HepG2 (cell line): ENCODE data around the gene TSEN34. TPM values are rescaled to one million over a fixed set of nuclear protein-coding genes. Genes with fewer than 3 reads are reported as not detected.

Source experiments
- ATAC-seq: fragments of 200-7000 bp; cut with Tn5 transposase; 3 replicates; pipeline ENCODE4 v1.9.1; 2020; ENCODE audit warnings: mild to moderate bottlenecking, moderate library complexity
- BruUV-seq: library from RNA; stranded (reverse); fragments of 400-500 nt; replicated peaks from 2 replicates; lab custom pipeline; 2021; lab: Mats Ljungman, UMichigan
- CTCF ChIA-PET: fragments of 300-600 bp; formaldehyde crosslinking; extraction: SDS; loops from one replicate; lab custom pipeline; 2021; ENCODE audit warnings: low total read pairs, inconsistent platforms, low intra/inter-chr PET ratio; lab: Yijun Ruan, JAX
- POLR2A ChIA-PET: fragments of 350-600 bp; sonication (Branson Sonifier 250); formaldehyde crosslinking; loops from one replicate; lab custom pipeline; 2020; ENCODE audit warnings: antibody characterized with exemption, inconsistent platforms; lab: Yijun Ruan, JAX
- DNase-seq: peaks from one replicate; pipeline ENCODE4 v3.0.0-alpha.2; 2015; ENCODE audit warnings: low spot score
- FAIRE-seq: peaks from 3 replicates; lab custom pipeline; 2011; peaks lifted over from hg19 to GRCh38; lab: Jason Lieb, UNC
- H2AFZ ChIP-seq: one replicate; pipeline ENCODE4 v1.6.1; 2011; ENCODE audit warnings: low read length, inconsistent platforms
- H3K27ac ChIP-seq: fragments of 300-600 bp; 3 replicates; pipeline ENCODE4 v1.8.0; 2011; ENCODE audit warnings: mixed run types, mild to moderate bottlenecking, mixed read lengths, low read length, inconsistent platforms; ENCODE audit not compliant: insufficient read depth; ENCODE audit errors: extremely low read length
- H3K27me3 ChIP-seq, 2 experiments: fragments of 200-600 bp in 1 of 2; 2 replicates in 1 of 2; 3 replicates in 1 of 2; pipeline versions ENCODE4 v1.6.0 to v1.8.0; 2011; ENCODE audit warnings: low read length in 2 of 2, mild to moderate bottlenecking in 2 of 2, moderate library complexity in 2 of 2, inconsistent platforms in 1 of 2; ENCODE audit not compliant: insufficient read depth in 2 of 2, control insufficient read depth in 1 of 2
- H3K36me3 ChIP-seq, 2 experiments: fragments of 200-600 bp in 1 of 2; replicated peaks in 1 of 2; 2 replicates in 1 of 2; 3 replicates in 1 of 2; pipeline versions ENCODE4 v1.5.1 to v1.8.0; 2011; ENCODE audit warnings: low read length in 2 of 2, inconsistent platforms in 1 of 2; ENCODE audit not compliant: insufficient read depth in 2 of 2, control insufficient read depth in 1 of 2
- H3K4me1 ChIP-seq: 2 replicates; pipeline ENCODE4 v1.5.1; 2012; ENCODE audit warnings: low read length, inconsistent platforms; ENCODE audit not compliant: insufficient read depth
- H3K4me2 ChIP-seq: 2 replicates; pipeline ENCODE4 v1.6.0; 2011; ENCODE audit warnings: low read depth, low read length, inconsistent platforms
- H3K4me3 ChIP-seq, 3 experiments: fragments of 200-600 bp in 1 of 3; sonication (generic), shearing (Covaris generic) in 1 of 3; replicated peaks in 1 of 3; 2 replicates each; pipeline ENCODE4 v1.5.1; 2011 to 2016; ENCODE audit warnings: low read length in 3 of 3, inconsistent platforms in 2 of 3, low read depth in 2 of 3, mild to moderate bottlenecking in 2 of 3, control low read depth in 1 of 3, mixed read lengths in 1 of 3; ENCODE audit not compliant: insufficient read depth in 1 of 3
- H3K79me2 ChIP-seq: one replicate; pipeline ENCODE4 v1.6.1; 2011; ENCODE audit warnings: low read length, inconsistent platforms; ENCODE audit not compliant: insufficient read depth
- H3K9ac ChIP-seq: 2 replicates; pipeline ENCODE4 v1.6.0; 2011; ENCODE audit warnings: mild to moderate bottlenecking, low read depth, low read length, inconsistent platforms; ENCODE audit not compliant: insufficient read depth
- H3K9me3 ChIP-seq: 2 replicates; pipeline ENCODE4 v1.5.1; 2012; ENCODE audit warnings: mild to moderate bottlenecking, low read length
- H4K20me1 ChIP-seq: 2 replicates; pipeline ENCODE4 v1.6.0; 2011; ENCODE audit warnings: inconsistent platforms, mild to moderate bottlenecking, low read length, moderate library complexity; ENCODE audit not compliant: insufficient read depth
- GMEB1 ChIP-seq: sonication (generic); formaldehyde crosslinking; IDR thresholded peaks from 2 replicates; pipeline ENCODE4 v1.5.1; 2020; ENCODE audit warnings: missing genetic modification reagents, mild to moderate bottlenecking, borderline replicate concordance
- POLR2A ChIP-seq, 2 experiments: IDR thresholded peaks; 2 replicates each; pipeline ENCODE4 v1.6.1; 2011; ENCODE audit warnings: low read depth in 2 of 2, low read length in 2 of 2, mild to moderate bottlenecking in 1 of 2, moderate library complexity in 1 of 2; ENCODE audit not compliant: insufficient read depth in 1 of 2
- POLR2G ChIP-seq: fragments of 200-400 bp; formaldehyde crosslinking; IDR thresholded peaks from 2 replicates; pipeline ENCODE4 v1.6.1; 2018; ENCODE audit warnings: mild to moderate bottlenecking, low read depth, low read length, moderate library complexity
- RELA ChIP-seq: sonication (generic); formaldehyde crosslinking; IDR thresholded peaks from 2 replicates; pipeline ENCODE4 v1.4.0; 2020; ENCODE audit warnings: missing genetic modification reagents
- SNAPC4 ChIP-seq: sonication (generic); formaldehyde crosslinking; IDR thresholded peaks from 2 replicates; pipeline ENCODE4 v1.4.0; 2020; ENCODE audit warnings: mild to moderate bottlenecking, missing genetic modification reagents
- SRY ChIP-seq: sonication (generic); formaldehyde crosslinking; IDR thresholded peaks from 2 replicates; pipeline ENCODE4 v1.8.0; 2022; ENCODE audit warnings: mild to moderate bottlenecking, missing genetic modification reagents
- ZNF275 ChIP-seq: sonication (generic); formaldehyde crosslinking; IDR thresholded peaks from 2 replicates; pipeline ENCODE4 v1.8.0; 2022; ENCODE audit warnings: missing genetic modification reagents, mild to moderate bottlenecking, inconsistent platforms, borderline replicate concordance
- ZNF335 ChIP-seq: sonication (generic); formaldehyde crosslinking; IDR thresholded peaks from 2 replicates; pipeline ENCODE4 v1.4.0; 2020; ENCODE audit warnings: missing genetic modification reagents
- ZNF556 ChIP-seq: sonication (generic); formaldehyde crosslinking; IDR thresholded peaks from 2 replicates; pipeline ENCODE4 v1.4.0; 2020; ENCODE audit warnings: mild to moderate bottlenecking, missing genetic modification reagents, borderline replicate concordance
- ZNF670 ChIP-seq: sonication (generic); formaldehyde crosslinking; IDR thresholded peaks from 2 replicates; pipeline ENCODE4 v1.8.0; 2022; ENCODE audit warnings: mild to moderate bottlenecking, missing genetic modification reagents, borderline replicate concordance
- ZNF773 ChIP-seq: sonication (generic); formaldehyde crosslinking; IDR thresholded peaks from 2 replicates; pipeline ENCODE4 v1.4.0; 2020; ENCODE audit warnings: missing genetic modification reagents, borderline replicate concordance
- WGBS: methylation state at CpG from one replicate; pipeline ENCODE4 v1.1.6; 2017; ENCODE audit warnings: low lambda C conversion rate; 5-methylcytosine and 5-hydroxymethylcytosine counted together
- in situ Hi-C: cut with HindIII; loops from 2 replicates; pipeline ENCODE4 v1.10.0; 2017; ENCODE audit warnings: low pct_unique_long_range_greater_than_20kb; ENCODE audit not compliant: extremely low pct_ligation_motif_present
- intact Hi-C: fragments of 100-400 bp; cut with micrococcal nuclease; formaldehyde crosslinking; loops from one replicate; pipeline ENCODE4 v1.10.0; 2022; ENCODE audit not compliant: unreplicated experiment
- polyA plus RNA-seq, 8 experiments: library from polyadenylated mRNA; depleted of rRNA in 3 of 8; stranded (reverse) in 7 of 8; unstranded in 1 of 8; fragments of >200 nt; fragmentation: Illumina TruSeq in 4 of 8; extraction: Trizol in 4 of 8; gene quantifications; 2 replicates each; pipeline versions ENCODE4 v1.2.1 to v1.2.3, GENCODE V29; 2011 to 2016; ENCODE audit warnings: low read depth in 4 of 8, missing spikeins in 1 of 8, mixed read lengths in 1 of 8; ENCODE audit not compliant: insufficient read depth in 1 of 8
- total RNA-seq, 5 experiments: library from RNA; depleted of rRNA; stranded (reverse); fragments of >200 nt; fragmentation: Illumina TruSeq; extraction: Trizol; gene quantifications; 2 replicates each; pipeline ENCODE4 v1.2.3, GENCODE V29; 2016; ENCODE audit warnings: low read depth in 1 of 5

TSEN34 gene
- total and polyA plus RNA-seq, 2 of the 13 experiments (the other 11 are each of a cell fraction or from before 2014, with no cell fraction given) = 55.1 to 65.4 TPM

GRCh38 chr19:54189735-54190502 is 1.2 kb upstream of the TSEN34 start (continued):
- no peak; the same call in 1 of the 2 replicates for TF ChIP-seq ZNF670 (CRISPR knock-in tag)

- Histone ChIP-seq H3K4me2 (peak overlapping the region; percentile 93), H3K27me3 (no peaks in the 10 kb centered on the region), H3K36me3 (peaks cover 6 to 27% of the 10 kb centered on the region in 2 experiments; a peak in 4 of 5 replicates), H2AFZ (no peak overlapping the region), H3K9me3 (no peaks in the 10 kb centered on the region), H3K9ac (peak overlapping the region; percentile 92), H3K4me1 (peaks cover 40% of the 10 kb centered on the region), H3K4me3 (peak overlapping the region; percentile 82 to 91 (median 88); a peak in 5 of 6 replicates), H3K27ac (peak overlapping the region; percentile 96), H4K20me1 (no peaks in the 10 kb centered on the region), H3K79me2 (peaks cover 28% of the 10 kb centered on the region)
- intact Hi-C loops (loop anchor here (2.0 to 5.0 kb wide), 2 partner anchors 20 to 42 kb away; no protein-coding TSS in a partner anchor), in situ Hi-C loops (no loop called here)
- peak; percentile 98 for DNase-seq
- POLR2A ChIA-PET = interaction anchor here (0.6 to 4.9 kb wide), 11 partner anchors 12 to 1251 kb away, joined by 3 to 306 read pairs (median 7); partner anchors contain the start of genes CNOT3, LENG1, MYADM and PRPF31
- no TSS peak for BruUV-seq
- 1% methylated on average over 18 of the region's 56 CpGs for WGBS
- peak; percentile 91 for FAIRE-seq
- ATAC-seq = peak; percentile 76
- CTCF ChIA-PET = no interaction called here
- TF ChIP-seq GMEB1 (CRISPR knock-in tag) = 0 out of 2 replicates have a peak, but pooled peaks have one; percentile 4
- peak; percentile 64 for TF ChIP-seq POLR2G
- no peak for TF ChIP-seq ZNF773 (CRISPR knock-in tag)
- no peak for TF ChIP-seq SRY (CRISPR knock-in tag)
- peak; percentile 4; the same call in 1 of the 2 replicates for TF ChIP-seq SNAPC4
- 0 out of 2 replicates have a peak, but pooled peaks have one; percentile 9 for TF ChIP-seq ZNF275
- TF ChIP-seq POLR2A (IDR thresholded peaks at IDR 0.05; ENCODE audit: insufficient read depth in 1 of 2, low read depth in 2 of 2, low read length in 2 of 2) = 0 out of 4 replicates have a peak, but pooled peaks of 1 of the 2 experiments have one; percentile 24
- no peak for TF ChIP-seq ZNF335
- TF ChIP-seq ZNF556 (CRISPR knock-in tag) = 0 out of 2 replicates have a peak, but pooled peaks have one; percentile 12
- TF ChIP-seq RELA = no peak
Observed at GRCh38 chr19:54190503-54191010, 551 bp upstream of the TSEN34 start.
